ENCODE data around the gene CDK2. TPM values are rescaled to one million over a fixed set of nuclear protein-coding genes. Genes with fewer than 3 reads are reported as not detected.
"Not testable (repeated sequence)": the region's sequence is repeated elsewhere in the genome, so short reads cannot be mapped to it uniquely, and the experiment has no call there.

CDK2 gene
- total and polyA plus RNA-seq, 8 donors = 4.1 to 124 (median 15.0) TPM

- peak in 1 of 2 donors; percentile 61 for DNase-seq
- no peaks in the 10 kb centered on the region for H3K9me3 ChIP-seq
- intact Hi-C loops (cut with DNase I; ENCODE audit: low total_unique reads) = loop anchor here (5.0 kb wide), 1 partner anchor 36 kb away; no protein-coding TSS in a partner anchor
- H3K4me1 ChIP-seq = peaks cover 7 to 47% (median 36%) of the 10 kb centered on the region in 4 donors
- 55 to 61% (median 58%) methylated on average over 7 of the region's 7 CpGs for WGBS, 5 donors
- peak overlapping the region in 2 of 5 donors; percentile 25 to 51 for H3K27ac ChIP-seq
- H3K4me3 ChIP-seq = no peak overlapping the region
- TF ChIP-seq CTCF (IDR thresholded peaks at IDR 0.05) (no peak), POLR2A (IDR thresholded peaks at IDR 0.05) (no peak), EP300 (IDR thresholded peaks at IDR 0.05) (no peak), POLR2AphosphoS5 (IDR thresholded peaks at IDR 0.05) (no peak)
- peaks cover 12 to 50% (median 36%) of the 10 kb centered on the region in 4 donors for H3K36me3 ChIP-seq
- no peaks in the 10 kb centered on the region for H3K27me3 ChIP-seq
These were observed 35.0 kb downstream of the CDK2 start for GRCh38 chr12:56001487-56002100.

GRCh38 chr12:56003376-56003775 lies 36.7 kb downstream of the CDK2 start:
- H3K27me3 ChIP-seq, DNase-seq, H3K4me3 ChIP-seq, H3K9me3 ChIP-seq, H3K27ac ChIP-seq: not testable (repeated sequence)
- WGBS, 5 donors = 80 to 91% (median 89%) methylated on average over 5 of the region's 5 CpGs
- peaks cover 3 to 46% (median 33%) of the 10 kb centered on the region in 4 donors for H3K4me1 ChIP-seq
- H3K36me3 ChIP-seq = peaks cover 12 to 50% (median 36%) of the 10 kb centered on the region in 4 donors
- intact Hi-C loops (cut with DNase I; ENCODE audit: low total_unique reads) = loop anchor here (5.0 kb wide), 1 partner anchor 34 kb away; no protein-coding TSS in a partner anchor

- peaks cover 6 to 41% (median 30%) of the 10 kb centered on the region in 4 donors for H3K4me1 ChIP-seq
- H3K27ac ChIP-seq = no peak overlapping the region
- H3K27me3 ChIP-seq = no peaks in the 10 kb centered on the region
- no peak for DNase-seq
- TF ChIP-seq CTCF (IDR thresholded peaks at IDR 0.05) (no peak), POLR2A (IDR thresholded peaks at IDR 0.05) (no peak), EP300 (IDR thresholded peaks at IDR 0.05) (no peak), POLR2AphosphoS5 (IDR thresholded peaks at IDR 0.05) (no peak)
- intact Hi-C loops (cut with DNase I; ENCODE audit: low total_unique reads) = loop anchor here (5.0 kb wide), 1 partner anchor 33 kb away; no protein-coding TSS in a partner anchor
- 87 to 97% (median 95%) methylated on average over 5 to 10 of the region's 10 CpGs for WGBS, 5 donors
- H3K36me3 ChIP-seq = peaks cover 12 to 49% (median 36%) of the 10 kb centered on the region in 4 donors
- H3K9me3 ChIP-seq = no peaks in the 10 kb centered on the region
- no peak overlapping the region for H3K4me3 ChIP-seq
These were observed 37.6 kb downstream of the CDK2 start for GRCh38 chr12:56004211-56004610.

DNA sequence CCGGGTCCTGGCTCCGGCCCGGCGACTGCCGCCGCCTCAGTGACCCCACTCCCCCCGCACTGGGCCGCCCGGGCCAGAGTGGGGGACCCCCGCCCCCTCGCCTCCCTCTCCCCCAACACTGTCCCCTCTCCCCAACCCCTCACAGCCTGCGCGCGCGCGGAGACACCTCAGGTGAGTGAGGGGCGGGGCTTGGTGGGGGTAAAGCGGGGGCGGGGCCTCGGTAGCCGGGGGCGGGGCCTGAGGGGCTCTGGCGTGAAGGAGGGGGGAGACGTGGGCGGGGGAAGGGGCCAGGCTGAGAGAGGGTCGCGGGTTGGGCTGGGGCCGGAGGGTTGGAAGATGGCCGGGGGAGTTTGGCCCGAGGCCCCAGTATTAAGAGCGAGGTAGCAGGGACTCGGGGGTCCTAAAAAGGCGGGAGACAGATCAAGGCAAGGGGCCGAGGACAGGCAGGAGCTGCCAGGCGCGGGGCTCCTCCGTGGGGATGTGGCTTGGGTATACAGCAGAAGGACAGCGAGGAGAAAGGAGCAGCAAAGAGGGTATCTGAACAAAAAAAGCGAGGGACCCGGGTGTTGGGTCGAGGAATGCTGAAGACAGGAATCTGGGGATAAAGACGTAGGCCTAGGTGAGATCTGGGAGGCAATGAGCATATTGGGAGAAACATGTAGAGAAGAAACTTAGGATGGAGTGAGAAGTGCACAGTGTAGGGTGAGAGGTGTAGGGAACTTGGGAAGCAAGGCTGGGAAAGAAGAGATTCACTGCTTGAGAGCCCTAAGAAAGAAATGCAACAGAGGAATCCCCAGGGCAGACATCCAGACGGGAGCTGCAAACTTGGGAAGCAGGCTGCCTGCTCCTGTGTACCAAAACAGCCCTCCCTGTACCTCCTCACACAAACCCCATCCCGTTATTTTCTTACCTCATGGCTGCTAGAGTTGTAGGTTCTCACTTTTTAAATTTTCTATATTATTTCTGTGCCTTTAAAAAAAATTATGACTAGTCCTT lies 41.2 kb downstream of the CDK2 start:
- Histone ChIP-seq H3K27me3 (no peaks in the 10 kb centered on the region), H3K4me3 (peak overlapping the region; percentile 82 to 94 (median 88)), H3K27ac (peak overlapping the region; percentile 84 to 96 (median 94)), H3K9me3 (no peaks in the 10 kb centered on the region), H3K4me1 (peaks cover 6 to 24% (median 15%) of the 10 kb centered on the region in 4 donors), H3K36me3 (peaks cover 12 to 30% (median 23%) of the 10 kb centered on the region in 4 donors)
- 2 to 3% (median 2%) methylated on average over 24 to 44 of the region's 44 CpGs for WGBS, 5 donors
- DNase-seq = peak; percentile 70 to 85
- TF ChIP-seq POLR2AphosphoS5 (IDR thresholded peaks at IDR 0.05) = no peak
- TF ChIP-seq CTCF (IDR thresholded peaks at IDR 0.05) = no peak
- TF ChIP-seq POLR2A (IDR thresholded peaks at IDR 0.05) = no peak
- no peak for TF ChIP-seq EP300 (IDR thresholded peaks at IDR 0.05)
- intact Hi-C loops (cut with DNase I; ENCODE audit: low total_unique reads) = no loop called here

Measured in stomach (tissue), 9 donors.